GM12864 (cell line): ENCODE data around the gene PARVB.

Experiments used
- DNase-seq: peaks from one replicate; pipeline ENCODE4 v3.0.0-alpha.2; 2011; ENCODE audit warnings: low read depth
- H3K4me3 ChIP-seq: 2 replicates; pipeline ENCODE4 v1.5.1; 2011; ENCODE audit warnings: mild to moderate bottlenecking, low read depth, low read length, control low read depth
- CTCF ChIP-seq: IDR thresholded peaks from 2 replicates; pipeline ENCODE4 v1.5.1; 2011; ENCODE audit warnings: low read depth, mild to moderate bottlenecking, moderate library complexity, low read length, control low read depth, inconsistent platforms; ENCODE audit errors: missing control alignments

Gene PARVB

GRCh38 chr22:44112191-44112590, 88.1 kb downstream of the PARVB start:
- no peak for TF ChIP-seq CTCF
- no peak for DNase-seq
- H3K4me3 ChIP-seq: no peak overlapping the region

GRCh38 chr22:44116331-44116730, 92.2 kb downstream of the PARVB start:
- DNase-seq: no peak
- TF ChIP-seq CTCF: no peak
- no peak overlapping the region for H3K4me3 ChIP-seq

GRCh38 chr22:44116755-44117684, 92.9 kb downstream of the PARVB start:
- H3K4me3 ChIP-seq: no peak overlapping the region
- DNase-seq: no peak
- TF ChIP-seq CTCF: no peak

- no peak for DNase-seq
- no peak for TF ChIP-seq CTCF
- H3K4me3 ChIP-seq: no peak overlapping the region
Measured at GRCh38 chr22:44117746-44118145, 93.6 kb downstream of the PARVB start.

- no peak for TF ChIP-seq CTCF
- H3K4me3 ChIP-seq: no peak overlapping the region
- no peak for DNase-seq
Measured at GRCh38 chr22:44118645-44119315, 94.7 kb downstream of the PARVB start.

- no peak overlapping the region for H3K4me3 ChIP-seq
- no peak for TF ChIP-seq CTCF
- DNase-seq: no peak
Measured at GRCh38 chr22:44119669-44120313, 95.7 kb downstream of the PARVB start.
